Trophoblast cell (in vitro differentiated cells and primary cell): ENCODE measurements around the gene GALR2.
A peak's percentile ranks its signal among the peaks of the same experiment; 100 is the strongest.

Experiments
- DNase-seq, 2 donors: peaks; one replicate each; pipeline ENCODE4 v3.0.0-alpha.2; 2016
- H2AFZ ChIP-seq: 2 replicates; pipeline ENCODE4 v1.6.1; 2013; ENCODE audit warnings: low read length, moderate library complexity, mild to moderate bottlenecking; ENCODE audit not compliant: insufficient read depth, poor library complexity
- H2AK5ac ChIP-seq: 2 replicates; pipeline ENCODE4 v1.6.1; 2013; ENCODE audit warnings: mild to moderate bottlenecking, low read length
- H2BK120ac ChIP-seq: 2 replicates; pipeline ENCODE4 v1.6.1; 2013; ENCODE audit warnings: low read length, mild to moderate bottlenecking, moderate library complexity; ENCODE audit not compliant: insufficient read depth, poor library complexity
- H2BK12ac ChIP-seq: 2 replicates; pipeline ENCODE4 v1.6.1; 2013; ENCODE audit warnings: mild to moderate bottlenecking, low read length, moderate library complexity
- H2BK5ac ChIP-seq: 2 replicates; pipeline ENCODE4 v1.6.1; 2013; ENCODE audit warnings: low read length, low read depth, moderate library complexity, mild to moderate bottlenecking; ENCODE audit not compliant: poor library complexity
- H3K14ac ChIP-seq: 2 replicates; pipeline ENCODE4 v1.6.1; 2013; ENCODE audit warnings: mild to moderate bottlenecking, low read length
- H3K18ac ChIP-seq: 2 replicates; pipeline ENCODE4 v1.6.1; 2013; ENCODE audit warnings: mild to moderate bottlenecking, low read length
- H3K23ac ChIP-seq: 2 replicates; pipeline ENCODE4 v1.6.1; 2013; ENCODE audit warnings: low read length
- H3K27ac ChIP-seq: 2 replicates; pipeline ENCODE4 v1.5.1; 2013; ENCODE audit warnings: low read depth, mild to moderate bottlenecking, inconsistent platforms, low read length, moderate library complexity
- H3K27me3 ChIP-seq: 2 replicates; pipeline ENCODE4 v1.6.1; 2013; ENCODE audit warnings: inconsistent platforms, mild to moderate bottlenecking, low read length, moderate library complexity; ENCODE audit not compliant: insufficient read depth
- H3K36me3 ChIP-seq, 2 experiments: 1 replicate in 1 of 2; 2 replicates in 1 of 2; pipeline ENCODE4 v1.6.1; 2013; ENCODE audit warnings: low read length in 2 of 2, mild to moderate bottlenecking in 2 of 2, moderate library complexity in 1 of 2; ENCODE audit not compliant: insufficient read depth in 2 of 2, control insufficient read depth in 1 of 2
- H3K4ac ChIP-seq: 2 replicates; pipeline ENCODE4 v1.6.1; 2013; ENCODE audit warnings: low read depth, mild to moderate bottlenecking, low read length, moderate library complexity
- H3K4me1 ChIP-seq, 2 experiments: 1 replicate in 1 of 2; 2 replicates in 1 of 2; pipeline ENCODE4 v1.6.1; 2013; ENCODE audit warnings: low read length in 2 of 2, mild to moderate bottlenecking in 2 of 2, moderate library complexity in 1 of 2; ENCODE audit not compliant: insufficient read depth in 2 of 2, control insufficient read depth in 1 of 2
- H3K4me2 ChIP-seq: 2 replicates; pipeline ENCODE4 v1.6.1; 2013; ENCODE audit warnings: inconsistent platforms, mild to moderate bottlenecking, low read length, moderate library complexity
- H3K4me3 ChIP-seq: 2 replicates; pipeline ENCODE4 v1.5.1; 2013; ENCODE audit warnings: mild to moderate bottlenecking, low read depth, low read length, inconsistent platforms
- H3K79me1 ChIP-seq: one replicate; pipeline ENCODE4 v1.6.1; 2013; ENCODE audit warnings: low read length
- H3K79me2 ChIP-seq: 2 replicates; pipeline ENCODE4 v1.6.1; 2013; ENCODE audit warnings: low read length, mild to moderate bottlenecking; ENCODE audit not compliant: control insufficient read depth, insufficient read depth, poor library complexity
- H3K9ac ChIP-seq: 2 replicates; pipeline ENCODE4 v1.6.1; 2013; ENCODE audit warnings: mild to moderate bottlenecking, low read length
- H3K9me3 ChIP-seq: 2 replicates; pipeline ENCODE4 v1.6.1; 2013; ENCODE audit warnings: low read depth, mild to moderate bottlenecking, control low read depth, inconsistent platforms, low read length; ENCODE audit not compliant: insufficient read depth
- H4K12ac ChIP-seq: 2 replicates; pipeline ENCODE4 v1.6.1; 2013; ENCODE audit warnings: low read depth, mild to moderate bottlenecking, low read length, moderate library complexity
- H4K8ac ChIP-seq: 2 replicates; pipeline ENCODE4 v1.6.1; 2013; ENCODE audit warnings: low read depth, mild to moderate bottlenecking, low read length, moderate library complexity
- H4K91ac ChIP-seq: one replicate; pipeline ENCODE4 v1.6.1; 2013; ENCODE audit warnings: low read depth, mild to moderate bottlenecking, low read length, moderate library complexity
- WGBS: extraction: QIAGEN DNeasy Blood & Tissue Kit; methylation state at CpG from one replicate; pipeline ENCODE4 v1.1.7; 2013; ENCODE audit warnings: missing lambda C conversion rate; ENCODE audit not compliant: insufficient read length, insufficient coverage; ENCODE audit errors: extremely low coverage; 5-methylcytosine and 5-hydroxymethylcytosine counted together

GALR2 gene

DNA sequence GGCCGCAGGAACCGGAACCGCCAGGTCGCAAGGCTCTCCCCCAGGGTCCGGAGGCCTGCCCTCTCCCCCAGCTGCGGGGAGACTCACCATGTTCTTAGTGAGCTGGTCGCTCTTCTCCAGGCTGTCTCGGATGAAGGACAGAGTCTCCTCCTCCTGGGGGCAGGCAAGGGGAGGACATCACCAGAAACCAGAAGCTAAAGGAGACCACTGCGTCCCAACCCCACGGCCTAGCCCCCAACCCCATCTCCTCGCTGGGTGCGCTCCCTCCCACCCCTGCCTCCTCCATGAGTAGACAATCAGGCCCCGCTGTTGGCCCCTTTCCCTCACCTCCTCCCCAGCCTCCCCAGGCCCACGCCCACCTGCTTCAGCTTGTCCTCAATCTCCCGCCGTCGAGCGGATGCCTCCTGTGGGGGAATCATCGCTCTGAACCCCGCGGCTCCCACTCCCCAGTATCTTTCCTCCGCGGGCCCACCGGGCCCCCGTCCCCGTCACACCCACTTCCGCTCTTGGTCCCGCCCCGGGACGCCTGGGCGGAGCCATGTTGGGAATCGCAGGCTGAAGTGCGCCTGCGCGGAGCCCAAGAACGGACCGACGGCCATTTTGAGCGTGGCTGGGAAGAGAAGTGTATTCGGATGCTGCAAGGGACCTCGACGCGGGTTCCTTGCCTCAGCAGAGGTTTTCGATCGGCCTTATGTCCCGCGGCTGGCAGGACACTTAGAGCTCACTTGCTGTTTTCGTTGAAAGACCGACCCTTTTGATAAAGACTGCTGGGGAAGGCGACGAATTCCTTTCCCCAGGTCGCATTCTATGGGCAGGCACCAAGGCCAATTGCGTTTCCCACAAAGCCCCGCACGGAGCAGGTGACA is 28.9 kb downstream of the GALR2 start, which contains the start of gene EXOC7:
TSS of gene EXOC7 (minus strand) at position 514 of the 866 bp plus-strand sequence. CDS start at position 419, 95 bp downstream.
- H3K79me2 ChIP-seq: peaks cover 6% of the 10 kb centered on the region
- WGBS: no CpG with 5 or more reads among the region's 55 CpGs
- peaks cover 10 to 13% of the 10 kb centered on the region in 2 experiments for H3K4me1 ChIP-seq
- DNase-seq: peak; percentile 95 to 99
- peak within 1 kb of the TSS; percentile 88 for H3K18ac ChIP-seq
- H4K8ac ChIP-seq: peak within 1 kb of the TSS; percentile 99
- no peak within 1 kb of the TSS for H2BK12ac ChIP-seq
- peak within 1 kb of the TSS; percentile 86 for H3K4me3 ChIP-seq
- peak within 1 kb of the TSS; percentile 77 for H3K4me2 ChIP-seq
- H3K9ac ChIP-seq: peak within 1 kb of the TSS; percentile 82
- H3K27ac ChIP-seq: peak within 1 kb of the TSS; percentile 21
- H2BK120ac ChIP-seq: peak within 1 kb of the TSS; percentile 5
- peaks cover 11% of the 10 kb centered on the region for H3K79me1 ChIP-seq
- H3K9me3 ChIP-seq: no peaks in the 10 kb centered on the region
- peak within 1 kb of the TSS; percentile 81 for H2BK5ac ChIP-seq
- peak within 1 kb of the TSS; percentile 90 for H4K12ac ChIP-seq
- H3K36me3 ChIP-seq: peaks cover 16 to 20% of the 10 kb centered on the region in 2 experiments
- no peak within 1 kb of the TSS for H3K23ac ChIP-seq
- peak within 1 kb of the TSS; percentile 82 for H4K91ac ChIP-seq
- peak within 1 kb of the TSS; percentile 71 for H3K14ac ChIP-seq
- H3K27me3 ChIP-seq: no peaks in the 10 kb centered on the region
- H2AK5ac ChIP-seq: peak within 1 kb of the TSS; percentile 89
- H2AFZ ChIP-seq: peak within 1 kb of the TSS; percentile 95
- peak within 1 kb of the TSS; percentile 85 for H3K4ac ChIP-seq

DNA sequence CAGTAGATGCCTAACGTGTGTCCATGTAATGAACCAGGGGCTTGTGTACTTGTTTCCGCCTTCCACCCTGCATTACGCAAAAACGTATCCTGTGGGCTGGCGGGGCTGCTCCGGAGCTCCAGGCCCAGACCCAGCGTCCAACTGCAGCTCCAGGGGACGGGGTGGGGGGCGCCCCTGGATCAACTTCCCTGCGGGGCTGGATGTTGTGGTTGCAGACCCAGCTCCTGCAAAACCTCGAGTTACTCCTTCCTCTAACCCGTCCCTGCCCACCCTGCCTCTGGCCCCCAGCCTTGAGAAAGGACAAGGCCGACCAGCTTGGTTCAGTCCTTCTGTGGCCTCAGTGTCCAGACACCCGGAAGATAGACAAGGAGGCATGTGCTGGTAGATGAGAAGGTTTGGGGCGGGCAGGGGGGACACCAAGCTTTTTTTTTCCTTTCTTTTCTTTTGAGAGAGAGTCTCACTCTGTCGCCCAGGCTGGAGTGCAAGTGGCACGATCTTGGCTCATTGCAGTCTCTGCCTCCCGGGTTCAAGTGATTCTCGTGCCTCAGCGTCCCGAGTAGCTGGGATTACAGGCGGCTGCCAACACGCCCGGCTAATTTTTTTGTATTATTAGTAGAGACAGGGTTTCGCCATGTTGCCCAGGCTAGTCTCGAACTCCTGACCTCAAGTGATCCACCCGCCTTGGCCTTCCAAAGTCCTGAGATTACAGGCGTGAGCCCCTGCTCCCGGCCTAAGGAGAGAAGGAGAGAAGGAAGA is 29.7 kb downstream of the GALR2 start:
- Histone ChIP-seq H2BK5ac (peak overlapping the region; percentile 2), H3K14ac (peak overlapping the region; percentile 71), H4K91ac (peak overlapping the region; percentile 80), H2BK120ac (peak overlapping the region; percentile 5), H3K36me3 (peaks cover 16 to 20% of the 10 kb centered on the region in 2 experiments), H3K9me3 (no peaks in the 10 kb centered on the region), H3K23ac (no peak overlapping the region), H4K12ac (peak overlapping the region; percentile 90), H4K8ac (peak overlapping the region; percentile 99), H2AK5ac (peak overlapping the region; percentile 89), H3K4me1 (peaks cover 10 to 13% of the 10 kb centered on the region in 2 experiments), H3K27me3 (no peaks in the 10 kb centered on the region), H3K27ac (no peak overlapping the region), H3K4ac (peak overlapping the region; percentile 85), H2AFZ (peak overlapping the region; percentile 95), H3K4me3 (no peak overlapping the region), H3K4me2 (peak overlapping the region; percentile 61), H3K79me2 (peaks cover 6% of the 10 kb centered on the region), H3K79me1 (peaks cover 11% of the 10 kb centered on the region), H2BK12ac (no peak overlapping the region), H3K9ac (no peak overlapping the region), H3K18ac (peak overlapping the region; percentile 31)
- DNase-seq: no peak
- no CpG with 5 or more reads among the region's 29 CpGs for WGBS

DNA sequence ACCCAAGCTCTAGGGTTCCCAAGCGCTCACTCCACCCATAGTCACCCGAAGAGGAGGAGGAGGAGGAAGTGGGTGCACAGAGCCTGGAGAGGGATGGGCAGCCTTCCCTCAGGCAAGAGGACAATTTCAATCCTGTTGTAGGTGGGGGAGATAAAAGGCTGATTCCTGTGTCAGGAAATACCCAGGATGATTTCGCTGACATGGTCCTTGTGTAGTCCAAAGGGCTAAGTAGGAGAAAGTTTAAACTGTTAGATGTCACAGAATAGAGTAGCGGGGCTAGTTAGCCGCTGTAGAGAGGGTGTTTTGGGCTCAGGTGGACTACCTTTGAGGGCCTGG is 30.3 kb downstream of the GALR2 start:
- Histone ChIP-seq H3K18ac (no peak overlapping the region), H3K4me3 (no peak overlapping the region), H3K14ac (no peak overlapping the region), H3K36me3 (peaks cover 14 to 17% of the 10 kb centered on the region in 2 experiments), H3K79me1 (peaks cover 11% of the 10 kb centered on the region), H3K9ac (no peak overlapping the region), H2BK5ac (no peak overlapping the region), H4K12ac (peak overlapping the region; percentile 77), H3K23ac (no peak overlapping the region), H4K91ac (no peak overlapping the region), H3K27ac (no peak overlapping the region), H3K4ac (no peak overlapping the region), H3K27me3 (no peaks in the 10 kb centered on the region), H2BK120ac (no peak overlapping the region), H2AFZ (no peak overlapping the region), H3K9me3 (no peaks in the 10 kb centered on the region), H3K4me1 (peaks cover 10 to 13% of the 10 kb centered on the region in 2 experiments), H3K4me2 (no peak overlapping the region), H2BK12ac (no peak overlapping the region), H3K79me2 (peaks cover 6% of the 10 kb centered on the region), H4K8ac (no peak overlapping the region), H2AK5ac (no peak overlapping the region)
- no CpG with 5 or more reads among the region's 5 CpGs for WGBS
- DNase-seq: no peak

DNA sequence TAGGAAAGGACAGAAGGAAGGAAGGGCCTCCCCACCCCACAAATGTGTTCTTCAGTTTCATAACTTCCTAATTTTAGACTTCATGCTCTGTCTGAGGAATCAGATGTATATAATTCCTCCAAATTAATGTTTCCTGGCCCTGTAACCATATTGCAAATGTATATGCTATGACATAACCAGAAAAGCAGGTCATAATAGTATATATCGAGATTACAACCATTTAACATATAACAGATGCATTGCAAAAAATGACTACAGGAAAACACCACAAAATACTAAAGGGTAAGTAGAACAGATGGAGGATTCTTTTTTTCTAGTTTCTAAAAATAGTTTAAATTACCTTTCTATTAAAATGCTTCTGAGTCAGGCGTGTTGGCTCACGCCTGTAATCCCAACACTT is 32.1 kb downstream of the GALR2 start:
- Histone ChIP-seq H3K4me2 (no peak overlapping the region), H3K9me3 (no peaks in the 10 kb centered on the region), H3K79me2 (peaks cover 6% of the 10 kb centered on the region), H4K12ac (no peak overlapping the region), H4K8ac (no peak overlapping the region), H3K9ac (no peak overlapping the region), H3K36me3 (peaks cover under 1 to 5% of the 10 kb centered on the region in 2 experiments), H2AK5ac (no peak overlapping the region), H3K79me1 (peaks cover 11% of the 10 kb centered on the region), H3K27ac (no peak overlapping the region), H2BK12ac (no peak overlapping the region), H3K27me3 (no peaks in the 10 kb centered on the region), H2BK120ac (no peak overlapping the region), H3K4me3 (no peak overlapping the region), H2BK5ac (no peak overlapping the region), H3K18ac (no peak overlapping the region), H3K4me1 (peaks cover 10 to 13% of the 10 kb centered on the region in 2 experiments), H3K14ac (no peak overlapping the region), H2AFZ (no peak overlapping the region), H4K91ac (no peak overlapping the region), H3K23ac (no peak overlapping the region), H3K4ac (no peak overlapping the region)
- DNase-seq: no peak
- WGBS: no CpG with 5 or more reads among the region's 3 CpGs
